AG08396 (cell line): Measurements from ENCODE around the gene GSC.
"Not testable (repeated sequence)": the region's sequence is repeated elsewhere in the genome, so short reads cannot be mapped to it uniquely, and the experiment has no call there.

Source experiments
- DNase-seq: peaks from one replicate; pipeline ENCODE4 v3.0.0; 2012; ENCODE audit warnings: low spot score, mixed read lengths

Gene GSC

DNA sequence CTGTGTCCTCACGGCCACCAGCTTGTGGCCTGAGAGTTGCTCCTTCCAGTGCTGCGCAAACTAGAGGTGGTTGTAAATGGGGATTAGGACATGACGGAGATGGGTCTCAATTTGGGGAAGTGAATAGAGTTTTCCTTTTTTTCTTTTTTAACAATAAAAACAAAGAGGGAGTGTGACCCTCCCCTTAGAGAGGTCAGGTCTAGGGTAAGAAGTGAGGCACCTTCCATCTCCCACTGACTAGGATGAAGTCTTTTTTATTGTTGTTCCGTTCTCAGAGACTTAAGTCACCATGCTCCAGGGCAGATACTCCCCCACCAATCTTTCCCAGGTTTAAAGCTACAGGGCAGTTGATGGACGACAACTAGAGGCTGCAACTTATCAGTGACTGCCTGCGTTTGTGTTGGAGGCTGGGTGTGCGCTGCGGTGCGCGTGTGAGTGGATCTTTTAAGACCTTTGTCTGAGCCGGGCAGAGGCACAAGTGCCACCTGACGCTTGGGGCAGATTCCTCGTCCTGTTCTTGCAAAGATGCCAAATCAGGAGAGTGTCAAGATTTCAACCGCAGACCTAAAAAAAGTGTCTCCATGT is 2.1 kb upstream of the GSC start:
- DNase-seq: no peak

DNA sequence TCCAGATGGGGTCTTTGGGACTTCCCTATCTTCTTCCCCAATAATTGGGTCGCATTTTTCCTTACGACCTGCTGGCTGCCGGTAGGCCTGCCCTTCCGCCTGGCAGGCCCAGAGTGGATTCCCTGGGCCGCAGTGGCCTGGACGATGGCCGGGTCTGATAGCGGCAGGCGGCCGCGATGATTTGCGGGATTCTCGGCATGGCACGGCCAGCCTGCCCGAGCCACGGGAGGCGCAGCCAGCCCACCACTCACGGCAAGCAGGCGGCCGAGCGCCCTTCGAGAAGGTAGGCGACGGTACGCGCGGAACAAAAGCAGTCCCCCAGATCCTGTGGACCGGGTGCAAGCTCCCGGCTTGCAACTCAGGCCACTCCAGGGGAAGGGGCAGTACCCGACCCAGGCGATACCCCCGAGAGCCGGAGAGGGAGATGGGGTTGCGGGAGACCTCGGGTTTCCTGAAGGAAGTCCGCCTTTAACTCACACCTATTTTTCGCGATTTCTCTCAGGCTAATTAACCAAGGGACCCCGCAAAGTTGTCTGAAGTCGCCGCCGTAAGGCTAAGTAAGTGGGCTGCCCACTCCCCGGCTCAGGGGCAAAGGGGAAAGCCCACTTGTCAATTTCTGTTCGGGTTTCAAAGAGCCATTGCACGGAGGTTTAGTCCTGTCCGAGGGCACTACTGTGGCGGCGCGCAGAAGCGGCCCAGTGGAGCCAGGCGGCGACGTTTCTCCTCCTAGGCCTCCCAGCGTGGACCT is 1.4 kb upstream of the GSC start:
- no peak for DNase-seq

DNA sequence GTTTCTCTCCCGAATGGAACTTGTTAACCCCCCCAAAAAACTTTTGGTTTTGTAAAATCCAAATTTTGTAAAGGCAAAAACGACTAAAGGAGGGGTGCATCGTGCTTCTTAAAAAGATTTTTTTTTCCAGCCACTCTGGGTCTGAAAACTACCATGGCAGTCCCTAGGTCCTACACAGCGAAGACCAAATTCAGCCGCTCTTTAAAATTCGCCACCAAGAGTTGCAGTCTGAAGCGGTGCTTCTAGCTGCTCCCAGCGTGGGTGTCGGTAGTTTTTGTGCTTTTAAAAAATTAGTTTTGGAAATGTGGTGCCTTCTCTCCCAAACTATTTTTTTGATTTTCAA is 873 bp upstream of the GSC start:
- DNase-seq: no peak

DNA sequence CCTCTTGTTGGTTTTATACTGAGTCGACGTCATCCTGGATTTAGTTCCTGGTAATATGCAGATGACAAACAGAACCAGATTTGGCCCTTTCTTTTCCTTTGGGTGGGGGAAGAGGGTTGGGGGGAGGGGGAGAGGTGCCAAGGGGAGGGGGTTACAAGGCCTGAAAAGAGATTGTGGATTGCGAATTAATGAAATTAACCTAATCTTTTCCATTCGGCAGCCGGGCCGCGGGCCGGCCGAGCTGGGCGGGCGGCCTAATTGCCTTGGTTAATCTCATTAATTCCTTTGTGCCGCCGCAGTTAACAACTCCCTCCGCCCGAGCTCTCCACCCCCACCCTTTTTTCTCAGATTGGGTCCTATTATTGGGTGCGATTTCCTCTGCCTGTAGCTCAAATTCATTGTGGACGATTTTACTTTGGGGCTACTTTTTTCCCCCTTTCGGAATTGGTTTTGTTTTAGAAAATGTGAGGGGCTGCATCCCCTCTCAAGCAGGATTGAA is 387 bp upstream of the GSC start:
- DNase-seq: no peak

DNA sequence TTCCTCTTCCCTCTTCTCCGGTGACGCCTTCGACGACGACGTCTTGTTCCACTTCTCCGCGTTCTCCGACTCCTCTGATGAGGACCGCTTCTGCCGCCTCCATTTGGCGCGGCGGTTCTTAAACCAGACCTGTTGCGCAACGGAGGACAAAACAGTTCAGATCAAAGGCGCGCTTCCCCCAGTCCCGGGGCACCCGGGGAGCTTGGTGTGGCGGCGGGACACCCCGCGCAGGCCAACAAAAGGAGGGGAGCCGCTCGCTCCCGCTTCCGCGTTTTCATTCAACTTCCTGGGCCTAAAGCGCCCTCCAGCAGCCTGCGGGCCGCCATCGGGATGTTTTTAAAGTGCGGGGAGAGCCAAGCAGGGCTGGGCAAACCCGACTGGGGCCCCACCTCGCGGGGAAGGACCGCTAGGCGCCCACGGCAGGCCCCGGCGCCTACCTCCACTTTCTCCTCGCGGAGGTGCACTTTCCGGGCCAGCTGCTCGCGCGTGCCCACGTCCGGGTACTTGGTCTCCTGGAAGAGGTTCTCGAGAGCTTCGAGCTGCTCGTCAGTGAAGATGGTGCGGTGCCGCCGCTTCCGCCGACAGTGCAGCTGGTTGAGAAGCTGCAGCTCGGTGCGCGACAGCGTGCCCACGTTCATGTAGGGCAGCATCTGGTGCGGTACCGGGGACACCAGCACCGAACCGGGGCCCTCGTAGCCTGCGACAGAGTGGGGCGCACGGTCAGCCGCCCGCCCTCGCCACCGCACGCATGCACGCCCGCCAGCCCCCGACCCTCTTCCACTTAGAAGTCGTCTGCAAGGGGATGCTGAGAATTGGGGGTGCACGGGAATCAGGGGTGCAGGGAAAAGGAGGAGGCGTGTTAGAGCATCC is 1.2 kb downstream of the GSC start:
- DNase-seq: no peak

DNA sequence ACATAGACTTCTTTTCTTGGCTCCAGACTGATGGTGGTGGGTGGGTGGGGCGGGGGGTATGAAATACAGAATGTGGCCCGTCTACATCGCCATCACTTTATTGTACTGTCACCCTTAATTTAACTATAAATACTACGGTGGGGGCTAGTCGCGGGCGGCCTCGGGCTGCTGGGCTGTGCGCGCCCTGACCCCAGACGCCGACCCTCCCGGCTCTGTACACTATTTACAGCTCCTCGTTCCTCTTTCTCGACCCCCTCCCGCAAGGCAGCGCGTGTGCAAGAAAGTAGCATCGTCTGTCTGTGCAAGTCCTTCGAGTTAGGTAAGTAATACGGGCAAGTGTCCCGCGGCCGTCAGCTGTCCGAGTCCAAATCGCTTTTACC is 1.8 kb downstream of the GSC start:
- no peak for DNase-seq

DNA sequence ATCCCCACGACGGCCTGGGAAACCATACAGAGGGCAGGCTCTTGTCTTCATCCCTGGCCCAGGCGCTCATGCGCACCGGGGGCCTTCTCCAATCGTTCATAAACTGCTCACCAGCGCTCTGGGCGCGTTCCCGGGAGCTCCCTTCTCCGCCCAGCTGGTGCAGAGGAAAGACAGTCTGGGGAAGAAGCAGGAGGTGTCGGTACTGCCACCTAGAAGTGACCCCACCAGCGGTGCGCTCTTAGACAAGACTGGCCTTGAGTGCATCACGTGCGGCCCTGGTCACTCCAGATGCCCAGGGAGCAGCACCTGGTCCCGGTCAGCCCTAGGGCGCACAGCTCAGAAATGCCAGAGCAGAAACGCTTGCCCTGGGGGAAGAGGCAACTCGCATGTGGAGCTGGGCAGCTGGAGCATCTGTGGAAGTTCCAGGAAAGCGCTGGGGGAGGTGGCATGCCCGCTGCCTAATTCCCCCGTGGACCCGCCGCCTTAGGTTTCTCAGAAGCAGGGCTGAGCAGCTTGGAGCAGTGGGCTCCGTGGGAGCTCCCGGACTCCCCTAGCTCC is 2.5 kb downstream of the GSC start:
- DNase-seq: no peak

DNA sequence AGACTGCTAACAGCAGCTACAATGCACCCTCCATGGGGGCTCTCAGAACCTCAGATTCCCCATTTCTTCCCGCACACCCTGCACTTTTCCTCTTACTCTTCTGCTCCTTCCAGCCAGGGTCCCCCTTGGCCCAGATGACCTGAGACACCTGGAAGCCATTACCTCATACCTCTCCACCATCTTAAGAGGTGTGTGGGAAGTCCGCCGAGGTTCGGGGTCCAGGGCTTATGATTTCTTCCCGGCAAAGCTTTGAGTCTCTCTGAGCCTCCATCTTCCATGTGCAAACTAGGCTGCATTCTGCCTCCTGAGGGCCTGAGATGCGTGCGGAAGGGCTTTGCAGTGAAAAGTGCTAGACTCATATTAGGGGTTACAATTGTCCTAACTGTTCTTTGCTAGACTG is 5.3 kb downstream of the GSC start:
- no peak for DNase-seq

DNA sequence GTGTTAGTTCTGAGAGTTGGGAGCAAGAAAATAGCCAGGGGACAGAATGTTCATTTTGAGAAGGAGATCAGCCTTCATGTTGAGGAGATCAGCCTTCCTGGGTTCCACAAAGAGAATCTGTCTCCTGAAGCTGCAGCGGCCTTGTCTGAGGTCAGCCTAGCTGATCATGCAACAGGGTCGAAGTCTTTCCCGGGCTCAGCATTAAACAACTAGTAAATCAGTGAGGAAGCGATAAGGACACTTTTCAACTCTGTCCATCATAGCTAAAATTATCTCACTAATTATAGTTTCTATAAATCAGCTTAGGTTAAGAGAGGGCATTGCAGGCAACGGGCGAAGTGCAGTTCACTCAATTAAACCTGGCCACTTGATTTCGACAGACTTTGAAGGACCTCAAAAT is 7.5 kb downstream of the GSC start:
- DNase-seq: no peak

DNA sequence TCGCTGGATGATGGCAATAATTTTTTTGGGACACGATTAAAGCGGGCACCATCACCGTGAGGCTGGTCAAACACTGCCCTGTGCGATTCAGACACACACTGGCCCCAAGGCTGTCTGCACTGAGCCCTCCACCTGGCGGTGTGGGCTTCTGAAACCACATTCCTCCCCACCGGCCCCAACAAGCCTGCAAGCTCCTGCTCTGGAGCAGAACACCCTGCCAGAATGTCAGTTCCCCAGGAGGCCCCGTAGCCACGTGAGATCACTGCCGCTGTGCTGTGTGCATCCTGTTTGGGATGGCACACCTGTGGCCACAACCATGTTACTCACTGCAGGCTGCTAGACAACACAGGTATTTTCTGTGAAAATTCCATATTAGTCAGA is 7.9 kb downstream of the GSC start:
- DNase-seq: no peak

DNA sequence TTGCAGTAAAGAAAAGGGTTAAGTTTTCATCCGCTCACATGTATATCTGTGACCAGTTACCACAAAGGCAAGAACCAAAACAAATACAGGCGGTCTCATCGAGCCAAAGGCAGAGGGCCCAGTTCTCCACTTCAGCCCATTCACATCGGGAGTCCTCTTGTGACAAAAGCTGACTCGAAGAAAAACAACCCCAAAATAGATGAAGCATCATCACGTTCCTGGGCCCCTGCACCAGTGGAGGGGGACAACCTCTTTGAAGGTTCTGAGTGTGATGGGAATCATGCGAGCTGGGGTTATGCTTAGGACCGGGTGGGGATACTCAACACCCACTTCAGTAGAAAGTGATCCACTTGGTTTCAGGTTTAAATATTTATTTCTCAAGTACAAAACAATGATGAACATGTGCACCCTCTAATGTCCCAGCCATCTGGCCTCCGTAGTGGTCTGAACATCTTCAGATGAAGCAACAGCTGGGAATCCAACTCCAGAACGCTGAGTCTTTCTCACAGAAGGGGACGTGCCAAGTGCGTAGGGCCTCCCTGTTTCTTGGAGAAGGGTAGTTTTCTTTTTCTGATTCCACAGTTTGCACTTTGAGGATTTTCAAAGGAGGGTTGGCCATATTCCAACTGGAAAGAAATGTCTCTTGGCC is 8.4 kb downstream of the GSC start:
- DNase-seq: no peak

DNA sequence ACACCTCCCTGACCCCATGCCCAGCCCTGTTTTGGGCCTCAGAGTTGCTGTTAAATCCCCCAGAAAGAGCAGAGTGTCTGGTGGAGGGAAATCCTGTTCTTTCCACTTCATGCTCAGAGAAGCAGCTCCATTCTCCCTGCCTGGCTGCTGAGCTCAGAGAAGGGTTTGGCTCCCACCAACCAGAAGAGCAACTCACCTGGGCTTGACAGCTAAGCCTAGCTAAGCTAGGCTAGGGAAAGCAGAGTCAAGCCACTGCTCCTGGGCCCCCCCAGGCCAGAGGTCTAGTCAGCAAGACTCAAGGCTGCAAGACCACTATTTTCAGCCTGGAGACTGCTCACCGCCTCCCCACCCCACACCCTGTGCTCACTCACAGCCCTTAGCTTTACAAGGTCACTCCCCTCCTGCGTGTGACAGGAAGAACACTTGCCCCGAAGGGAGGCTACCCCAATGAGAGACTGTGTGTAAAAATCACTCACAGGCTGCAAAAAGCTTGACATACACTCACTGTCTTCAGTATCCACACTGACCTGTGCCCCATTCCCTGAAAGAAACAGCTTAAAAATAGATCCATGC is 13.5 kb downstream of the GSC start:
- no peak for DNase-seq

DNA sequence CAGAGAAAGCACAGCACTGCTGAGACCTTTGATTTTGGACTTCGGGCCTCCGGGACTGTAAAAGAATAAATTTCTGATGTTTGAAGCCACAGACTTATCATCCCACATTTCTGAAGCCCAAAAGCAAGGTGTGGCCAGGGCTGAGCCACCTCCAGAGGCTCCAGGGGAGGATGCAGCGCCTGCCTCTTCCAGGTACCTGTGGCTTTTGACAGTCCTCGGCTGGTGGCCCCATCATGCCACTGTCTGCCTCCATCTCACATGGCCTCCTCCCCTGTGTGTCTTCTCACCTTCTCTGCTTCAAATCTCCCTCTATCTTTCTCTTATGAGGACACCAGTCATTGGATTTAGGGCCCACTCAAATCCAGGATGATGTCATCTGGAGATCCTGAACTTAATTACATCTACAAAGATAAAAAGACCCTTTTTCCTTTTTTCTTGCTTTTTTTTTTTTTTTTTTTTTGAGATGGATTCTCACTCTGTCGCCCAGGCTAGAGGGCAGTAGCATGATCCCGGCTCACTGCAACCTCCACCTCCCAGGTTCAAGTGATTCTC is 15.4 kb downstream of the GSC start:
- no peak for DNase-seq

DNA sequence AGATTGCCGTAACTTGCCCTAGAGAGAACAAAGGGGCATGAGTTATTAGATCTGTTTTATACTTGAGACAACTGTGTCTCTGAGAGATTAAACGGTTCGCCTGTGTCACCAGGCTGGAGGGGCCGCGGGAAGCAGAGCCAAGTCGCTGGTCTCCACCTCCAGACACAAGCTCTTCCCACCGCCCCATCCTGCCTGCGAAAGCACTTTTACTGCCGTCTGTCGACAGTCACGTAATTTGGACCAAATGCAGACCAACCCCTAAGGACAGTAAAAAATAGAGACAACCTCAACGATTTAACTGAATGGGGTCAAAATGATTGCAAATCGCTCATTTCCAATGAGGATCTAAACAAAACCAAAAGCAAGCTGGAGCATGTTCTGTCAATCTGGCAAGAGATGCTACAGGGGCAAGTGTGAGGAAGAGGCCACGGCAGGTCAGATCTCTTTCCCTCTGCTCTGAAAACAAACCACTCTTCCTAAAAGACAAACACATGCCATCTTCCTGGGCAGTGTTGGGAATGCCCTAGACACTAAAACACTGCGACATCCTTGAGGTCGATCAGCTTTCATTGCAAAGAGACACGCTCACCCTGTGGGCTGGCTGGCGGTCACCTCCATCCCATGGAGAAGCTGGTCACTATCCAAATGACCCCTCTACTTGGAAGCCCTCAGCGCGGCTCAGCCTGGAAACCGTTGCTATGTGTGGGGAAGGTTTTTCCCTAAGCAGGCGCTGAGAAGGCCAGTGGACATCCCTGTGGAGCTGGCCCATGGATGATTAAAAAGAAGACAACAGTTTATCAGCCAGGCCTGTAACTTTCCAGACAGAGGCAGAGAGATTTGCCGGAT is 17.1 kb downstream of the GSC start:
- no peak for DNase-seq

DNA sequence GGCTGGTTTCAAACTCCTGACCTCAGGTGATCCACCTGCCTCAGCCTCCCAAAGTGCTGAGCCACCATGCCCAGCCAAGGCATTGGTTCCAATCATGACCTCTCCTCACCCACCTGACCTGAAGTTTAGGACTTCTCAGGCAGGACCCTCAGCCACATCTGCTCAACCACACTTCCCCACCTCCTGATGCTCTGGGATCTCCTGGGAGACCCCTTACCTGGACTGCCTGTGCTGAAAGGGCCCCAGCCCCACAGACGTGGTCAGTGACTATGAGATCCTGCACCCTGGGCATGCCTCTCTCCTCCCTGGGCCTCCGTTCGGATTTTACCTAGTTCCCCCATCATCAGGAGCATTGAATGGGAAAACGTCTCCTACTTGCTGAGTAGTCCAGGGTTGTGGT is 18.0 kb downstream of the GSC start:
- DNase-seq: no peak

DNA sequence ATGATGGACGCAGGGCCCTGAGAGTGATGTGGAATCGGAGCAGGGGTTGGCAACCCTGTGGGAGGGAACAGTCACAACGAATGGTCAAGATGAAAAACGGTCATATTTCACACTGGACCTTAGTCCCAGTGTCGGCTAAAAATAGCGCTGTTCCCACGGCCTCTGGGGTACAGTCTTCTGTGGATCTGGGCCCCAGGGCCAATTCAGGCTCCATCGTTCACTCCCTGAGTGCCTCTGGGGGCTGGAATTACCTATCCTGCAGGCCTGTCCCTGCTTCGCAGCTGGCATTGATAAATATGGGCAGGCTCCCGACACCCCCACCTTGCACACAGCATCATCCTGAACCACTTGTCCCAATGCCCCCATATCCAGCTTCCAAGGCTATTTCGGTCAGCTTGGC is 18.6 kb downstream of the GSC start:
- DNase-seq: no peak

DNA sequence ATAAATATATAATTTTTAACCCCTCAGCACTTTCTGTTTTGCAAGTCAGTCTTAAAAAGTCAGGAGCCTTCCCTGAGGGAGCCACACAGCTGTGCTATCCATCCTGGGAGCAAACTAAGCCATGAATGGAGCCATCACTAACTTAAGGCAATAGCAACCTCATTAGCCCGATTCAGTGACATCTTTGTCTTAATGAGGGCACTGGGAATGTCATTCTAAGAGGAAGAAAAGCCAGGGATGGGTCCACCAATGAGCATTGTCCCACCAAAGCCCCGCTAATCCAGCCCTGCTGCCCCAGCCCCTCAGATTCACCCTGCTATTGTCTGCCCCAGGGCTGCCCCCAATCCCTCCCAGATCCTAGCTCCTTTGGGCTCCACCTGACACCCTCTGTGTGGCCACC is 19.5 kb downstream of the GSC start:
- DNase-seq: no peak

DNA sequence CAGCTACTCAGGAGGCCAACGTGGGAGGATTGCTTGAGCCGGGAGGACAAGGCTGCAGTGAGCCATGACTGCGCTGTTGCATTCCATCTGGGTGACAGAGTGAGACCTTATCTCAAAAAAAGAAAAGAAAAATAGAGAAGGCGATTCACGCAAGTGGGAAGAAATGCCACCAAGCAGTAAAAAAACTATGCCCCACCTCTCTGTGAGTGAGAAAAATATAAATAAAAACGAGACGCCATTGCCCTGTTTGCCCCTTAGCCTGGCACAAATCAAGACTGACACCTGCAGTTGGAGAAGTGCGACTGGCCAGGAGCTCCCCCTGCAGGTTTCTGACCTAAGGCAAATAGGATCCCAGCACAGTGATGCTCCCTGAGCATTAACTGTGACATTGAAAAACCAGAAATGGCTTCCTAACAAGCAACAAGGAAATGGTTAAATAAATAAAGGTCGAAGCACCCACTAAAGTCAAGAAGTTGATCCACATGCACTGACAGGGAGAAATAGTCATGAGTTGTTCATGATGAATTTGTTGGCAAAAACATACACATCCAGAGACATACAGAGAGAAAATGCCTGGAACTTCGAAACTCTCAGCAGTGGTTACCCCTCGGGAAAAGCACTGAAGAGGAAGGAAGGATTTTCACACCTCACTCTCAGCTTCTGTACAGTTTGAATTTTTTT is 21.1 kb downstream of the GSC start:
- no peak for DNase-seq

DNA sequence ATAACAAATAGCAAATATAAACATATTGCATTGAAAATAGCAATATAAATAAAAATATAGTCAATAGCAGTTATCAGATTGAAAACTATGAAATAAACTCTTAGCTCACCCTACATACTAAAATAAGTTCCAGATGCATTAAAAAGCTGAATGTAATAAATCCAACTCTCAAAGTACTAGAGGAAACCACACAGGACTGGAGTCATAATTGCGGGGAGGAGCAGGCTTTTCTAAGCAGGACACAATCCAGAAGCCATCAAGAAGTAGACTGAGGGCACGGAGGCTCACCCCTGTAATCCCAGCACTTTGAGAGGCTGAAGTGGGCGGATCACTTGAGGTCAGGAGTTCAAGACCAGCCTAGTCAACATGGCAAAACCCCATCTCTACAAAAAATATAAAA is 22.2 kb downstream of the GSC start:
- DNase-seq: no peak

DNA sequence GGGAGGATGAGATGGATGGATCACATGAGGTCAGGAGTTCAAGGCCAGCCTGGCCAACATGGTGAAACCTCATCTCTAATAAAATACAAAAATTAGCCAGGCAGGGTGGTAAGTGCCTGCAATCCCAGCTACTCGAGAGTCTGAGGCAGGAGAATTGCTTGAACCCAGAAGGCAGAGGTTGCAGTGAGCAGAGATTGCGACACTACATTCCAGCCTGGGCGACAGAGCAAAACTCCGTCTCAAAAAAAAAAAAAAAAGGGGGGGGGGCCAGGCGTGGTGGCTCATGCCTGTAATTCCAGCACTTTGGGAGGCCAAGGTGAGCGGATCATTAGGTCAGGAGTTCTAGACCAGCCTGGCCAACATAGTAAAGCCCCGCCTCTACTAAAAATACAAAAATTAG is 22.8 kb downstream of the GSC start:
- not testable (repeated sequence) for DNase-seq
